Neural progenitor cell (in vitro differentiated cells): ENCODE data around the gene FNTB. TPM values are rescaled to one million over a fixed set of nuclear protein-coding genes. Genes with fewer than 3 reads are reported as not detected.

Source experiments
- DNase-seq: peaks from one replicate; pipeline ENCODE4 v3.0.0-alpha.2; 2016; ENCODE audit warnings: low spot score
- H2AFZ ChIP-seq: fragments of 200-600 bp; sonication (generic); replicated peaks from 2 replicates; pipeline ENCODE4 v1.6.1; 2016; ENCODE audit warnings: antibody characterized with exemption
- H3F3A ChIP-seq: fragments of 200-600 bp; sonication (generic); 2 replicates; pipeline ENCODE4 v1.6.1; 2016; ENCODE audit warnings: antibody characterized with exemption, low read depth
- H3K27ac ChIP-seq: fragments of 200-600 bp; sonication (generic); 2 replicates; pipeline ENCODE4 v1.5.1; 2016; ENCODE audit warnings: mild to moderate bottlenecking
- H3K27me3 ChIP-seq: fragments of 200-600 bp; sonication (generic); 2 replicates; pipeline ENCODE4 v1.6.1; 2016; ENCODE audit warnings: mild to moderate bottlenecking, moderate library complexity
- H3K36me3 ChIP-seq: fragments of 200-600 bp; sonication (generic); 2 replicates; pipeline ENCODE4 v1.5.1; 2016
- H3K4me1 ChIP-seq: fragments of 200-600 bp; sonication (generic); 2 replicates; pipeline ENCODE4 v1.6.1; 2016; ENCODE audit warnings: mixed run types
- H3K4me2 ChIP-seq: fragments of 200-600 bp; sonication (generic); 2 replicates; pipeline ENCODE4 v1.6.1; 2016
- H3K4me3 ChIP-seq: fragments of 200-600 bp; sonication (generic); 2 replicates; pipeline ENCODE4 v1.5.1; 2016
- H3K79me2 ChIP-seq: fragments of 200-600 bp; sonication (generic); 2 replicates; pipeline ENCODE4 v1.6.1; 2016; ENCODE audit warnings: low read depth
- H3K9ac ChIP-seq: fragments of 200-600 bp; sonication (generic); 2 replicates; pipeline ENCODE4 v1.6.1; 2016
- H3K9me3 ChIP-seq: fragments of 200-600 bp; sonication (generic); 2 replicates; pipeline ENCODE4 v1.5.1; 2016; ENCODE audit warnings: low read depth
- H4K20me1 ChIP-seq: fragments of 200-600 bp; sonication (generic); 2 replicates; pipeline ENCODE4 v1.6.1; 2016; ENCODE audit warnings: low read depth
- H3K27ac Mint-ChIP-seq: 3 replicates; pipeline ENCODE4 v1.8.0; 2021; ENCODE audit warnings: mixed read lengths
- H3K27me3 Mint-ChIP-seq: 2 replicates; pipeline ENCODE4 v1.8.0; 2022; ENCODE audit warnings: low read depth, mild to moderate bottlenecking, inconsistent platforms, moderate library complexity, mixed read lengths; ENCODE audit not compliant: insufficient read depth
- H3K36me3 Mint-ChIP-seq: 3 replicates; pipeline ENCODE4 v1.8.0; 2021; ENCODE audit warnings: mixed read lengths
- H3K4me1 Mint-ChIP-seq: 3 replicates; pipeline ENCODE4 v1.8.0; 2021; ENCODE audit warnings: mixed read lengths
- H3K4me3 Mint-ChIP-seq: 3 replicates; pipeline ENCODE4 v1.8.0; 2021; ENCODE audit warnings: mild to moderate bottlenecking, moderate library complexity, mixed read lengths
- H3K9me3 Mint-ChIP-seq: 3 replicates; pipeline ENCODE4 v1.8.0; 2020; ENCODE audit warnings: mixed read lengths
- CTCF ChIP-seq: fragments of 200-600 bp; sonication (generic); IDR thresholded peaks from 2 replicates; pipeline ENCODE4 v1.5.1; 2017; ENCODE audit warnings: antibody characterized with exemption, mild to moderate bottlenecking
- EZH2 ChIP-seq: fragments of 200-600 bp; sonication (generic); IDR thresholded peaks from 2 replicates; pipeline ENCODE4 v1.6.1; 2017; ENCODE audit warnings: antibody characterized with exemption, mild to moderate bottlenecking, moderate library complexity
- EZH2phosphoT487 ChIP-seq: fragments of 200-600 bp; sonication (generic); IDR thresholded peaks from 2 replicates; pipeline ENCODE4 v1.6.1; 2017; ENCODE audit warnings: antibody characterized with exemption
- total RNA-seq: library from RNA; depleted of rRNA; stranded (reverse); fragments of >200 nt; gene quantifications from 2 replicates; pipeline ENCODE4 v1.2.3, GENCODE V29; 2015; ENCODE audit warnings: low replicate concordance

FNTB gene
- total RNA-seq, 1 donor from 2014 or later: 8.0 TPM

DNA sequence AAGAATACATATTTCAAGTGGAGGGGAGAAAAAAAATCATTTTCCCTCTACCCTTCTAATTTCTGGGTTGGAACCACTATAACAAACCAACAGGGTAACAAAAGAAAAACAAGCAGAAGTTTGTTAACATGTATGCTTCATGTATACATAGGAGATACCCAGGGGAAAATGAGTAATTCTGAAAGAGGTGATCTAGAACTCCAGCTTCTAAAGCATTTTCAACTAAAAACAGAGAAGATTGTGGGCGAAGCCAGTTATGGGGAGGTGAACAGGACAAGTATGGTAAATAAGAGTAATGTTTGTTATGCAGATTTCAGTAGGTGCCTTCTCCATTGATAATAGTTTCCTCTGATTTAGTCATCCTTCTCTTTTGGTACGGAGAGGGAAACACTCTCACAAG, 16.7 kb downstream of the FNTB start:
- H3K36me3 Mint-ChIP-seq: peaks cover 2% of the 10 kb centered on the region

GRCh38 chr14:65006261-65006721, 19.6 kb downstream of the FNTB start:
- peaks cover 6% of the 10 kb centered on the region for H3K4me1 Mint-ChIP-seq
- Histone ChIP-seq H3K4me2 (no peak overlapping the region), H3K27ac (no peak overlapping the region), H2AFZ (no peak overlapping the region), H3F3A (no peaks in the 10 kb centered on the region), H3K36me3 (no peaks in the 10 kb centered on the region), H3K9ac (no peak overlapping the region), H3K4me1 (no peaks in the 10 kb centered on the region), H4K20me1 (no peaks in the 10 kb centered on the region), H3K4me3 (no peak overlapping the region), H3K27me3 (no peaks in the 10 kb centered on the region), H3K79me2 (no peaks in the 10 kb centered on the region), H3K9me3 (no peaks in the 10 kb centered on the region)
- H3K27ac Mint-ChIP-seq: peak overlapping the region; percentile 7
- no peak overlapping the region for H3K4me3 Mint-ChIP-seq
- TF ChIP-seq EZH2 (no peak), CTCF (no peak)
- no peaks in the 10 kb centered on the region for H3K27me3 Mint-ChIP-seq
- peaks cover 6% of the 10 kb centered on the region for H3K36me3 Mint-ChIP-seq
- no peak for DNase-seq
- H3K9me3 Mint-ChIP-seq: no peaks in the 10 kb centered on the region

More for the DNA sequence above, 16.7 kb downstream of the FNTB start:
- TF ChIP-seq EZH2 (no peak), CTCF (no peak), EZH2phosphoT487 (no peak)
- Histone ChIP-seq H4K20me1 (no peaks in the 10 kb centered on the region), H3K4me3 (no peak overlapping the region), H3K27ac (no peak overlapping the region), H3K9ac (no peak overlapping the region), H3K79me2 (peaks cover 12% of the 10 kb centered on the region), H3K4me2 (no peak overlapping the region), H3K36me3 (no peaks in the 10 kb centered on the region), H3K27me3 (no peaks in the 10 kb centered on the region), H3K4me1 (no peaks in the 10 kb centered on the region), H2AFZ (no peak overlapping the region), H3K9me3 (no peaks in the 10 kb centered on the region), H3F3A (no peaks in the 10 kb centered on the region)
- no peak for DNase-seq
- no peaks in the 10 kb centered on the region for H3K9me3 Mint-ChIP-seq
- no peaks in the 10 kb centered on the region for H3K27me3 Mint-ChIP-seq
- no peak overlapping the region for H3K4me3 Mint-ChIP-seq
- peaks cover 6% of the 10 kb centered on the region for H3K4me1 Mint-ChIP-seq
- no peak overlapping the region for H3K27ac Mint-ChIP-seq

DNA sequence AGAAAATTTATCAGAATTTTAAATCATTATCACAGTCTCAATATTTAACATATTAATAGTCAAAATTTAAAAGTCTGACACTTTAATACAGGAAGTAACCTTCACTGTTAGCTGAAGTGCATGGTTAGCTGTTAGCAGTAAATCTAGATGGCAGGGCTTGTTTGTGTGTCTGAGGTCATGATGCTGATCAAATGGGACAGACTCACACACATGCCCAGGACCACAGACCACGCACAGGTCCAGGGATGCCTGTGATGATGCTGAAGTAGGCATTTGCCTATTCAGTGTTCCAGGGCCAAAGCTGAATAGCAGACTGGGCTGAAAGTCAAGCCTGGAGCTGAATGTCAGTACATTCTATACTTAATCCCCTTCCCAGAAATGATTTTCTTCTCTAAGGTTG, 20.5 kb downstream of the FNTB start:
- no peaks in the 10 kb centered on the region for H3K79me2 ChIP-seq
- no peak overlapping the region for H3K4me3 Mint-ChIP-seq
- H3K9me3 ChIP-seq: no peaks in the 10 kb centered on the region
- H3K27me3 ChIP-seq: no peaks in the 10 kb centered on the region
- H3K27ac ChIP-seq: no peak overlapping the region
- H3K9me3 Mint-ChIP-seq: no peaks in the 10 kb centered on the region
- no peaks in the 10 kb centered on the region for H3K36me3 ChIP-seq
- H3K27ac Mint-ChIP-seq: no peak overlapping the region
- peaks cover 6% of the 10 kb centered on the region for H3K4me1 Mint-ChIP-seq
- no peak overlapping the region for H2AFZ ChIP-seq
- H3K27me3 Mint-ChIP-seq: no peaks in the 10 kb centered on the region
- TF ChIP-seq CTCF: no peak
- no peak for TF ChIP-seq EZH2phosphoT487
- no peaks in the 10 kb centered on the region for H3K4me1 ChIP-seq
- no peak overlapping the region for H3K9ac ChIP-seq
- peaks cover 4% of the 10 kb centered on the region for H3K36me3 Mint-ChIP-seq
- DNase-seq: no peak
- H3K4me3 ChIP-seq: no peak overlapping the region
- H3K4me2 ChIP-seq: no peak overlapping the region
- no peaks in the 10 kb centered on the region for H4K20me1 ChIP-seq
- no peaks in the 10 kb centered on the region for H3F3A ChIP-seq
